Activated CD4-positive, alpha-beta T cell treated with anti-CD3 and anti-CD28 coated beads for 36 hours (primary cell): ENCODE results near the gene LSM14B. TPM values are rescaled to one million over a fixed set of nuclear protein-coding genes. Genes with fewer than 3 reads are reported as not detected.

Experiments used
- ATAC-seq: fragments of 200-7000 bp; cut with Tn5 transposase; one replicate; pipeline ENCODE4 v1.10.0; 2021; ENCODE audit warnings: mild to moderate bottlenecking, moderate library complexity
- CTCF ChIA-PET: fragments of 350-600 bp; sonication (Branson Sonifier 250); formaldehyde crosslinking; loops from one replicate; lab custom pipeline; 2021; ENCODE audit warnings: antibody characterized with exemption; lab: Charles Lee
- POLR2A ChIA-PET: fragments of 350-600 bp; sonication (Branson Sonifier 250); formaldehyde crosslinking; loops from one replicate; lab custom pipeline; 2021; ENCODE audit warnings: antibody characterized with exemption, inconsistent platforms; lab: Charles Lee
- DNase-seq: peaks from one replicate; pipeline ENCODE4 v3.0.0-alpha.2; 2020
- H3K27ac Mint-ChIP-seq: one replicate; pipeline ENCODE4 v1.8.0; 2021; ENCODE audit warnings: mixed read lengths
- H3K27me3 Mint-ChIP-seq: one replicate; pipeline ENCODE4 v1.8.0; 2021; ENCODE audit warnings: mixed read lengths
- H3K36me3 Mint-ChIP-seq: one replicate; pipeline ENCODE4 v1.8.0; 2021; ENCODE audit warnings: low read depth, mixed read lengths
- H3K4me1 Mint-ChIP-seq: one replicate; pipeline ENCODE4 v1.8.0; 2021; ENCODE audit warnings: mixed read lengths
- H3K4me3 Mint-ChIP-seq: one replicate; pipeline ENCODE4 v1.8.0; 2021; ENCODE audit warnings: mild to moderate bottlenecking, moderate library complexity, mixed read lengths
- H3K9me3 Mint-ChIP-seq: one replicate; pipeline ENCODE4 v1.8.0; 2021; ENCODE audit warnings: low read depth, mixed read lengths
- intact Hi-C, 2 experiments: fragments of 100-400 bp; cut with DNase I in 1 of 2; cut with micrococcal nuclease in 1 of 2; formaldehyde crosslinking; loops; one replicate each; pipeline versions ENCODE4 v1.14.2 to v1.15.1; 2022 to 2024; cut with DNase I, micrococcal nuclease
- total RNA-seq, 2 experiments: library from RNA; stranded (reverse); gene quantifications; one replicate each; pipeline ENCODE4 v1.2.3, GENCODE V29; 2021

LSM14B gene
- total RNA-seq, 2 experiments from 2014 or later = 38.7 TPM

GRCh38 chr20:62122654-62123449 is 577 bp downstream of the LSM14B start:
- intact Hi-C loops = loop anchor here (1.0 to 5.0 kb wide), 16 partner anchors 19 to 1772 kb away; partner anchors contain the start of genes OSBPL2 (in 2 of the 2), ADRM1 (in 1 of the 2), DNAJC5 (in 1 of the 2) and GID8 (in 1 of the 2)
- Mint-ChIP-seq H3K27ac (peak overlapping the region; percentile 47), H3K36me3 (peaks cover 31% of the 10 kb centered on the region), H3K4me1 (peaks cover 46% of the 10 kb centered on the region), H3K9me3 (no peaks in the 10 kb centered on the region), H3K27me3 (no peaks in the 10 kb centered on the region), H3K4me3 (peak overlapping the region; percentile 80)
- ChIA-PET CTCF (interaction anchor here (1.1 to 2.4 kb wide), 3 partner anchors 13 to 50 kb away, joined by 4 to 8 read pairs (median 5); no protein-coding TSS in a partner anchor), POLR2A (interaction anchor here (1.4 kb wide), 1 partner anchor 57 kb away, joined by 3 read pairs; the partner anchor contains the start of gene TAF4)
- no peak for ATAC-seq
- peak; percentile 54 for DNase-seq

- Mint-ChIP-seq H3K4me3 (peak overlapping the region; percentile 80), H3K36me3 (peaks cover 37% of the 10 kb centered on the region), H3K4me1 (peaks cover 40% of the 10 kb centered on the region), H3K27me3 (no peaks in the 10 kb centered on the region), H3K9me3 (no peaks in the 10 kb centered on the region), H3K27ac (peak overlapping the region; percentile 47)
- DNase-seq (no peak), ATAC-seq (no peak)
- ChIA-PET POLR2A (no interaction called here), CTCF (interaction anchor here (1.2 to 2.4 kb wide), 4 partner anchors 13 to 18 kb away, joined by 5 to 8 read pairs (median 6); no protein-coding TSS in a partner anchor)
- intact Hi-C loops = loop anchor here (2.0 to 5.0 kb wide), 5 partner anchors 93 to 1771 kb away; partner anchors contain the start of genes DNAJC5 (in 1 of the 2), GID8 (in 1 of the 2) and YTHDF1 (in 1 of the 2)
Observed at GRCh38 chr20:62123450-62124118, 1.3 kb downstream of the LSM14B start.

GRCh38 chr20:62126141-62126540 is 3.9 kb downstream of the LSM14B start:
- Mint-ChIP-seq H3K9me3 (no peaks in the 10 kb centered on the region), H3K4me1 (peaks cover 24% of the 10 kb centered on the region), H3K4me3 (no peak overlapping the region), H3K27me3 (no peaks in the 10 kb centered on the region), H3K27ac (no peak overlapping the region), H3K36me3 (peaks cover 57% of the 10 kb centered on the region)
- POLR2A ChIA-PET = no interaction called here
- CTCF ChIA-PET = no interaction called here
- DNase-seq = no peak
- no peak for ATAC-seq
- intact Hi-C loops = no loop called here

- ChIA-PET POLR2A (no interaction called here), CTCF (interaction anchor here (0.9 to 1.4 kb wide), 3 partner anchors 8 to 68 kb away, joined by 4 to 5 read pairs (median 4); no protein-coding TSS in a partner anchor)
- H3K4me3 Mint-ChIP-seq = no peak overlapping the region
- H3K27ac Mint-ChIP-seq = no peak overlapping the region
- intact Hi-C loops = no loop called here
- H3K36me3 Mint-ChIP-seq = peaks cover 64% of the 10 kb centered on the region
- DNase-seq (no peak), ATAC-seq (no peak)
- H3K4me1 Mint-ChIP-seq = peaks cover 28% of the 10 kb centered on the region
- H3K9me3 Mint-ChIP-seq = no peaks in the 10 kb centered on the region
- no peaks in the 10 kb centered on the region for H3K27me3 Mint-ChIP-seq
Observed at GRCh38 chr20:62127799-62128198, 5.5 kb downstream of the LSM14B start.

GRCh38 chr20:62128502-62128901 is 6.2 kb downstream of the LSM14B start:
- intact Hi-C loops = no loop called here
- H3K4me3 Mint-ChIP-seq = no peak overlapping the region
- POLR2A ChIA-PET = interaction anchor here (0.5 kb wide), 1 partner anchor 174 kb away, joined by 3 read pairs; no protein-coding TSS in a partner anchor
- CTCF ChIA-PET = no interaction called here
- DNase-seq (no peak), ATAC-seq (no peak)
- peaks cover 30% of the 10 kb centered on the region for H3K4me1 Mint-ChIP-seq
- H3K27ac Mint-ChIP-seq = no peak overlapping the region
- H3K36me3 Mint-ChIP-seq = peaks cover 70% of the 10 kb centered on the region
- no peaks in the 10 kb centered on the region for H3K9me3 Mint-ChIP-seq
- no peaks in the 10 kb centered on the region for H3K27me3 Mint-ChIP-seq

- Mint-ChIP-seq H3K9me3 (no peaks in the 10 kb centered on the region), H3K27me3 (no peaks in the 10 kb centered on the region), H3K4me3 (no peak overlapping the region), H3K27ac (no peak overlapping the region), H3K4me1 (peaks cover 23% of the 10 kb centered on the region), H3K36me3 (peaks cover 64% of the 10 kb centered on the region)
- DNase-seq = no peak
- ChIA-PET POLR2A (interaction anchor here (0.6 kb wide), 1 partner anchor 14 kb away, joined by 3 read pairs; no protein-coding TSS in a partner anchor), CTCF (interaction anchor here (0.5 to 1.3 kb wide), 4 partner anchors 8 to 180 kb away, joined by 3 to 4 read pairs (median 3); no protein-coding TSS in a partner anchor)
- intact Hi-C loops = no loop called here
- no peak for ATAC-seq
Observed at GRCh38 chr20:62129731-62130531, 7.7 kb downstream of the LSM14B start.

GRCh38 chr20:62131560-62132320 is 9.5 kb downstream of the LSM14B start:
- Mint-ChIP-seq H3K9me3 (no peaks in the 10 kb centered on the region), H3K4me3 (no peak overlapping the region), H3K27ac (peak overlapping the region; percentile 67), H3K36me3 (peaks cover 60% of the 10 kb centered on the region), H3K4me1 (peaks cover 19% of the 10 kb centered on the region), H3K27me3 (no peaks in the 10 kb centered on the region)
- POLR2A ChIA-PET = no interaction called here
- ATAC-seq (no peak), DNase-seq (no peak)
- CTCF ChIA-PET = no interaction called here
- intact Hi-C loops = no loop called here

GRCh38 chr20:62132421-62132820 is 10.1 kb downstream of the LSM14B start:
- no peak for ATAC-seq
- H3K9me3 Mint-ChIP-seq = no peaks in the 10 kb centered on the region
- no peaks in the 10 kb centered on the region for H3K27me3 Mint-ChIP-seq
- peaks cover 64% of the 10 kb centered on the region for H3K36me3 Mint-ChIP-seq
- no peak for DNase-seq
- intact Hi-C loops = no loop called here
- peak overlapping the region; percentile 67 for H3K27ac Mint-ChIP-seq
- CTCF ChIA-PET = no interaction called here
- H3K4me1 Mint-ChIP-seq = peaks cover 21% of the 10 kb centered on the region
- POLR2A ChIA-PET = no interaction called here
- no peak overlapping the region for H3K4me3 Mint-ChIP-seq

- no peak overlapping the region for H3K27ac Mint-ChIP-seq
- no peaks in the 10 kb centered on the region for H3K27me3 Mint-ChIP-seq
- H3K4me3 Mint-ChIP-seq = no peak overlapping the region
- peaks cover 19% of the 10 kb centered on the region for H3K4me1 Mint-ChIP-seq
- ATAC-seq (no peak), DNase-seq (no peak)
- ChIA-PET CTCF (no interaction called here), POLR2A (no interaction called here)
- intact Hi-C loops = no loop called here
- H3K36me3 Mint-ChIP-seq = peaks cover 64% of the 10 kb centered on the region
- no peaks in the 10 kb centered on the region for H3K9me3 Mint-ChIP-seq
Observed at GRCh38 chr20:62133051-62133845, 11.0 kb downstream of the LSM14B start.

GRCh38 chr20:62133864-62134263 is 11.6 kb downstream of the LSM14B start:
- no peak for DNase-seq
- Mint-ChIP-seq H3K36me3 (peaks cover 64% of the 10 kb centered on the region), H3K9me3 (no peaks in the 10 kb centered on the region), H3K4me1 (peaks cover 20% of the 10 kb centered on the region), H3K27me3 (no peaks in the 10 kb centered on the region), H3K4me3 (no peak overlapping the region), H3K27ac (peak overlapping the region; percentile 78)
- ChIA-PET CTCF (interaction anchor here (0.6 kb wide), 1 partner anchor 107 kb away, joined by 3 read pairs; no protein-coding TSS in a partner anchor), POLR2A (no interaction called here)
- intact Hi-C loops = no loop called here
- peak; percentile 46 for ATAC-seq
